Muscle of leg (tissue), 11 donors: ENCODE data around the gene SDF2L1. TPM values are rescaled to one million over a fixed set of nuclear protein-coding genes. Genes with fewer than 3 reads are reported as not detected.
"Not testable (repeated sequence)": the region's sequence is repeated elsewhere in the genome, so short reads cannot be mapped to it uniquely, and the experiment has no call there.

Experiments used
- DNase-seq: peaks from one replicate; pipeline ENCODE4 v3.0.0; 2013
- H3K27ac ChIP-seq: one replicate; pipeline ENCODE4 v1.5.1; 2013; ENCODE audit warnings: mild to moderate bottlenecking, low read length, control low read depth
- H3K27me3 ChIP-seq: one replicate; pipeline ENCODE4 v1.6.1; 2013; ENCODE audit warnings: low read length; ENCODE audit not compliant: control insufficient read depth, insufficient read depth
- H3K36me3 ChIP-seq: one replicate; pipeline ENCODE4 v1.6.1; 2013; ENCODE audit warnings: low read length; ENCODE audit not compliant: control insufficient read depth, insufficient read depth
- H3K4me1 ChIP-seq: one replicate; pipeline ENCODE4 v1.6.1; 2013; ENCODE audit warnings: low read length; ENCODE audit not compliant: control insufficient read depth, insufficient read depth
- H3K4me3 ChIP-seq: one replicate; pipeline ENCODE4 v1.5.1; 2013; ENCODE audit warnings: low read length, control low read depth
- H3K9me3 ChIP-seq: replicated peaks from 2 replicates; pipeline ENCODE4 v1.6.1; 2013; ENCODE audit warnings: low read depth, low read length; ENCODE audit not compliant: control insufficient read depth
- WGBS: methylation state at CpG from one replicate; pipeline ENCODE4 v1.1.5; 2013; ENCODE audit warnings: missing lambda C conversion rate; ENCODE audit not compliant: insufficient coverage; 5-methylcytosine and 5-hydroxymethylcytosine counted together
- polyA plus RNA-seq, 8 donors: library from polyadenylated mRNA; unstranded; fragments of 120-200 nt; gene quantifications; one replicate each; pipeline versions ENCODE4 v1.2.1 to v1.2.3, GENCODE V29; 2013; ENCODE audit warnings: inconsistent platforms in 1 of 8, low replicate concordance in 1 of 8; ENCODE audit not compliant: insufficient read length in 8 of 8, insufficient read depth in 1 of 8
- total RNA-seq: library from RNA; stranded (reverse); fragments of 120-200 nt; gene quantifications from one replicate; pipeline ENCODE4 v1.2.4, GENCODE V29; 2013

The SDF2L1 gene
- total and polyA plus RNA-seq, 9 donors, result 5.5 to 16.1 (median 10.3) TPM

DNA sequence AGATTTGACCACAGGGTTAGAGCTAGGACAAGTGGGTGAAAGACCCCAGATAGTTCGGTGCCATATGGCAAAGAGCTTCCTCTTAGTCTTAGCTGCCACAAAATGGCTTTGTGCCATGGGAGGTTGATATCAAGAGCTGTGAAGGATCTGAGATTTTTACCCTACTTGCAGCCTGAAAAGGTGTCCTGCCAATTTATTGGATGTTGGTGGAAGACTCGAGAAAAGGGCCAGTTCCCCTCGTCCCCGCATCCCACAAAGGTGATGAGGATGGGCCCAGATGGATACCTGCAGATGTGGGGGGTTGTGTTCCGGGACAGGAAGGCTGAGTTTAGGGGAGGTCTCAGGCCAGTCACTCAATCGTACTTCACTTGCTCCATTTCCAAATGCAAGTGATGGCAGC, 39.5 kb upstream of the SDF2L1 start:
- no peak for DNase-seq
- 94% methylated on average over 5 of the region's 6 CpGs for WGBS
- Histone ChIP-seq H3K4me3 (no peak overlapping the region), H3K4me1 (no peaks in the 10 kb centered on the region), H3K9me3 (no peaks in the 10 kb centered on the region), H3K27me3 (no peaks in the 10 kb centered on the region), H3K27ac (no peak overlapping the region), H3K36me3 (peaks cover 10% of the 10 kb centered on the region)

DNA sequence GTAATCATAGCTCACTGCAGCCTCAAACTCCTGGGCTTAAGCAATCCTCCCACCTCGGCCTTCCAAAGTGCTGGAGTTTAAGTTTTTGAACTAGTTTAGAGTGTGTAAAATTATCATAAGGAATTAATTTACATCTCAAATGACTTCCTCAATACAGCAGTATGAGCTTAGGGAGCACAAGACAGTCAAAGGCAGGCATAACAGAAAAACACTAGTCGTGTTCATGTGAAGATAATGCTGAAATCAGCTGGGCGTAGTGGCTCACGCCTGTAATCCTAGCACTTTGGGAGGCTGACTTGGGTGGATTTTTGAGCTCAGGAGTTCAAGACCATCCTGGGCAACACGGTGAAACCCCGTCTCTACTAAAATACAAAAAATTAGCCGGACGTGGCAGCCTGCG, 38.1 kb upstream of the SDF2L1 start:
- 100% methylated on average over 5 of the region's 9 CpGs for WGBS
- Histone ChIP-seq H3K9me3 (no peaks in the 10 kb centered on the region), H3K4me3 (no peak overlapping the region), H3K27ac (no peak overlapping the region), H3K4me1 (no peaks in the 10 kb centered on the region), H3K36me3 (peaks cover 9% of the 10 kb centered on the region), H3K27me3 (no peaks in the 10 kb centered on the region)
- DNase-seq, result no peak

DNA sequence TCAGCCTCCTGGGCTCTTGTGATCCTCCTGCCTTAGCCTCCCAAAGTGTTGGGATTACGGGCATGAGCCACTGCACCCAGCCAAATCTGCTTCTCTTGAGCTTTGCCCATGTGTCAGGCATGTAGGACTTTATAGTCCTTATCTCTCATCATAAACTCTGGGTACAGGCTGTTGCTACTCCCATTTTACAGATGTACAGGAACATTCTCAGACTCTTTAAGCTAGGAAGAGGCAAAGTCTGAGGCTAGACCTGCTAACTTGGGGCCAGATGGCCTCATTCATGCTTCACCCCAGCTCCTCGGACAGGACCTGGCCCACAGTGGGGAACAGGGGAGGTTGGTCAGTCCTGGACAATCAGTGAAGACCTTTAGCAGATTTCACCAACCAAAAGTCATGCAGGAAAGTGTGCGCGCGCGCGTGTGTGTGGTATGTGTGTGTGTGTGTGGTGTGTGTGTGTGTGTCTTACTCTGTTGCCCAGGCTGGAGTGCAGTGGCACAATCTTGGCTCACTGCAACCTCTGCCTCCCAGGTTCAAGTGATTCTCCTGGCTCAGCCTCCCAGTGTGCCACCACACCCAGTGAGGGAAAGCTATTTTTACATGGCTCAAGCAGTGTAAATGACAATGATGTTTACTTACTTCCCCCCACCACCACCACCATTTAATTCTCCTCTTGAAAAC, 36.1 kb upstream of the SDF2L1 start:
- Histone ChIP-seq H3K4me3 (no peak overlapping the region), H3K27me3 (no peaks in the 10 kb centered on the region), H3K9me3 (no peaks in the 10 kb centered on the region), H3K36me3 (peaks cover 9% of the 10 kb centered on the region), H3K27ac (no peak overlapping the region), H3K4me1 (no peaks in the 10 kb centered on the region)
- 80% methylated on average over 2 of the region's 7 CpGs for WGBS
- no peak for DNase-seq

DNA sequence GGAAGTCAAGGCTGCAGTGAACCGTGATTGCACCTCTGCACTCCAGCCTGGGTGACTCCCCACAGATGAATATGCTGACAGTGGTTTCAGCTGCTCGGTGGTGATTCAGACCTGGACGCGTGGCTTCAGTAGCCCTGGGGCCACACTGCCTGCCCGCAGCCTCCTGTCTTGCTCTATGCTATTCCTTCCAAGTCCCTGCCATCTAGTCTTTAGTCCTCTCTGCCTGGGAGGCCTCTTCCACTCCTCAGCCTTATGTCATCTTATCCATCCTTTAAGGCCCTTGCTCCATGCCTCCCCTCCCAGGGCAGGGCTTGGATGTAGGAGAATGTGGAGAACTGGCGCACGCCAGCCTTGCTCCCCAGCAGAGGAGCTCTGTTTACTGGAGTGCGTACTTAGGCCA, 35.3 kb upstream of the SDF2L1 start:
- H3K27me3 ChIP-seq, result no peaks in the 10 kb centered on the region
- WGBS, result 95% methylated on average over 5 of the region's 8 CpGs
- no peak for DNase-seq
- H3K27ac ChIP-seq, result no peak overlapping the region
- H3K4me1 ChIP-seq, result no peaks in the 10 kb centered on the region
- H3K4me3 ChIP-seq, result no peak overlapping the region
- no peaks in the 10 kb centered on the region for H3K9me3 ChIP-seq
- peaks cover 16% of the 10 kb centered on the region for H3K36me3 ChIP-seq

DNA sequence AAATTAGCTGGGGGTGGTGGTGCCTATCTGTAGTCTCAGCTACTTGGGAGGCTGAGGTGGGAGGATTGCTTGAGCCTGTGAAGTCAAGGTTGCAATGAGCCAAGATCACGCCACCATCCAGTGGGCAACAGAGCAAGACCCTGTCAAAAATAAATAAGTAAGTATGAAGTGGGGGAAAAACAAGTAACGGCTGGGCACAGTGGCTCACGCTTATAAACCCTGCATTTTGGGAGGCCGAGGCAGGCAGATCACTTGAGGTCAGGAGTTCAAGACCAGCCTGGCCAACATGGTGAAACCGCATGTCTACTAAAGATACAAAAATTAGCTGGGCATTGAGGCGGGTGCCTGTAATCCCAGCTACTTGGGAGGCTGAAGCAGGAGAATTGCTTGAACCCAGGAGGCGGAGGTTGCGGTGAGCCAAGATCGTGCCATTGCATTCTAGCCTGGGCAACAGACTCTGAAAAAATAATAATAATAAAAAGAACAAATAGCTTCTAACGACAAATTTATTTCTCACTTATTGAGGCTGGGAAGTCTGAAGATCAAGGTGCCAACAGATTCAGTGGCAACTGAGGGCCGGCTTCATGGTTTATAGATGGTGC, 32.4 kb upstream of the SDF2L1 start:
- not testable (repeated sequence) for H3K4me3 ChIP-seq, H3K4me1 ChIP-seq, H3K9me3 ChIP-seq, H3K27ac ChIP-seq, H3K27me3 ChIP-seq, DNase-seq
- WGBS, result 94% methylated on average over 5 of the region's 11 CpGs
- H3K36me3 ChIP-seq, result peaks cover 36% of the 10 kb centered on the region

DNA sequence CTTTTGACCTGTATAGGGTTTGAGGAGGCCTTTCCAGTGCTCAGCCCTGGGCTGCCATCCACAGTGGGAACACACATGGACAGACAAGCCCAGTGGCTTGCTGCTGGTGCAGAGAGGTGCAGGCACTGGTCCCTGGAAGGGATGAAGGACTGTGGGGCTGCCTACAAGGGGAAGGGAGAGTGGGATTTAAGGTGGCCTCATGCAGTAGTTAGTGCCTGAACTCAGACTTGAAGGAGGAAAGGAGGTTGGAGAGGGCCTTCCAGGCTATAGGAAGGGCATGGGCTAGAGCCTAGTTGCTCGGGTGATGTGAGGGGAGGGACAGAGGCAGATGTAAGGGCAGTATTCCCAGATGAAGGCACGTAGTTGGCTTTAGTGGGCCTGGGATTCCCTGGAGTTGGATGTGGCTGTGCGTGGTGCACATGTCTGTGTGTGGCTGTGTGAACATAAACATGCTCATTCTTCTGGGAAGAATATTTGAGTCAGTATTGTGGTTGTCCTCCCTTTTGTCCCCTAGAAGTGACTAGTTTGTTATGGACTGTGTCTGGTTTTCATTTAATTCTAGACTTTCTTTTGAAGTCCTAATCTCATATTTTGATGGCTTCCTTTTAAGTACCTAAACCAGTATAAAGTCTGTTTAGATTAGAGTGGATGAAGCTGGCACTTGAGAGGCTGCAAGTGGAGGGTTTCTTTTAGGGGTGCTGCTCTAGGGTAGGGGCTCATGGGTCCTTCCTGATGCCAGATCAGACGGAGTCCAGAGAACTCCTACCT, 30.7 kb upstream of the SDF2L1 start:
- Histone ChIP-seq H3K27me3 (no peaks in the 10 kb centered on the region), H3K9me3 (no peaks in the 10 kb centered on the region), H3K36me3 (peaks cover 36% of the 10 kb centered on the region), H3K4me1 (no peaks in the 10 kb centered on the region), H3K27ac (no peak overlapping the region), H3K4me3 (no peak overlapping the region)
- DNase-seq, result no peak
- 50% methylated on average over 1 of the region's 4 CpGs for WGBS

DNA sequence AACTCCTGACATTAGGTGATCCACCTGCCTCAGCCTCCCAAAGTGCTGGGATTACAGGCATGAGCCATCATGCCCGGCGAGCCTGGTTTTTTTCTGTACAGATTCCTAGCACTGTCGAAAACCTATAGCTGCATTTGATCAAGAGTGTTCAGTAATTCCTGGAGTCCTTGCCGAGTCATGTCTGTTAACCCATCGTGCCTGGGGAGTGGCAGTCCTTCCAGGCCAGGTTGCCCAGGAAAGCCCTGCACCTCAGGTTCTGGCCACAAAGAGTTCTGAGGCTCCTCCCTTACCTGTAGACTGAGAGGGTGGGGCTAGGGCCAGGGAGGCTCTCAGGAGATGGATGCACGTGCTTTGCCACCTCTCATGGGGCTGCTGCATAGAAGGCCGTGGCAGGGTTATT, 29.2 kb upstream of the SDF2L1 start:
- no peak for DNase-seq
- Histone ChIP-seq H3K9me3 (no peaks in the 10 kb centered on the region), H3K36me3 (peaks cover 36% of the 10 kb centered on the region), H3K27ac (no peak overlapping the region), H3K4me1 (no peaks in the 10 kb centered on the region), H3K4me3 (no peak overlapping the region), H3K27me3 (no peaks in the 10 kb centered on the region)
- 92% methylated on average over 5 of the region's 7 CpGs for WGBS

DNA sequence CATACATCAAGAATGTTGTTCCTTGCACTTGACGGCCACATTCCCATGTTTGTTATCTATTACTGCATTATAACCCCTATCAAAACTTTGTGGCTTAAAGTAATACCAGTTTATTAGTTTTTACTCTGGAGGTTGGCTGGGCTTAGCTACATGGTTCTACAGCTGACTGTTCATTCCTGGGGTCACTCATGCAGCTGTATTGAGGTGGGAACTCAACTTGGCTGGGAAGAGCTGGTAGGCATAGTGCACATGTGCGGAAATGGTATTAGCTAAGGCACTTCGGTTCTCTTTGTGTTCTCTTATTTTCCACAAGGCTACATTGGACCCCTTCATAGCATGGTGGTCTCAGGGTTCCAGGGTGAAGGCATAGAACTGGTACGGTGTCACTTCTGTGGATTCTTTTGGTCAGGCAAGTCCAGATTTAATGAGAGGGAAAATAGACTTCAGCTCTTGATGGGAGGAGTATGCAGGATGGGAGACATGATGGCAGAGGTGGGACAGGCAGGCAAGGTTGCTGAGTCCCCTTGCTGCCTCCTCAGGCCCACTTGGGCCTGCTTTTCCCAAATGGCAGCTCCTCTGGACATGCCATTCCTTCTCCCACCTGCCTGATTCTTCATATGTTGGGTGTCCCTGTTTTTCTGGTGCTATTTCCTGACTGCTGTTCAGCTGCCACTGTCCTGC, 28.4 kb upstream of the SDF2L1 start:
- no peaks in the 10 kb centered on the region for H3K27me3 ChIP-seq
- H3K36me3 ChIP-seq, result peaks cover 39% of the 10 kb centered on the region
- H3K4me1 ChIP-seq, result no peaks in the 10 kb centered on the region
- DNase-seq, result no peak
- H3K9me3 ChIP-seq, result no peaks in the 10 kb centered on the region
- WGBS, result 86% methylated on average over 1 of the region's 4 CpGs
- no peak overlapping the region for H3K27ac ChIP-seq
- H3K4me3 ChIP-seq, result no peak overlapping the region

DNA sequence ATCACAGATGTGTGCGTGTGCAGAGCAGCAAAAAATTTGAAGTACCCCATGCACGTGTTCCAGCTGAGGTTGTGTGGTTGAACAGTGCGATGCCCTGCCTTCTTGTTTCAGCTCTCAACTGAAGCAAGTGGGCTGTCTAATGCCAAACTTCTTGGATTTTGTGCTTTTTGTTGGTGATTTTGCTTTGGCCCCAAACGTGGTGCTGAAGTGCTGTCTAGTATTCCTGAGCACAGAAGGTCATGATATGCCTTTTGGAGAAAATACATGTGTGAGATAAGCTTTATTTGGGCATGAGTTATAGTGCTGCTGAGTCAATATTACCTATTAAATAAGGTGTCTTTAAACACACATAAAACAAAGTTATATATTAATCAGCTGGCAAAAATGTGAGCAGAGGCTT, 26.4 kb upstream of the SDF2L1 start:
- 98% methylated on average over 4 of the region's 4 CpGs for WGBS

DNA sequence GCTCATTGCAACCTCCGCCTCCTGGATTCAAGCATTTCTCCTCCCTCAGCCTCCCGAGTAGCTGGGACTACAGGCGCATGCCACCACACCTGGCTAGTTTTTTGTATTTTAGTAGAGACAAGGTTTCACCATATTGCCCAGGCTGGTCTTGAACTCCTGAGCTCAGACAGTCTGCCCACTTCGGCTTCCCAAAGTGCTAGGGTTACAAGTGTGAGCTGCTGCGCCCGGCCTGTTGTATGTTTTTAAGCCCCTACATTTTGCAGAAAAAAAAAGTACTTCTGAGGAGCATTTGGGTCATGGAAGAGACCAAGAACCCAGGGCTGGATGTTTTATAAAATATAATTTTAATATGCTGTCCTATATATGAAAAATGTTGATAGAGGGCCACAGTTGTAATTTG, 24.8 kb upstream of the SDF2L1 start:
- DNase-seq, H3K27me3 ChIP-seq, H3K4me3 ChIP-seq, H3K27ac ChIP-seq, H3K9me3 ChIP-seq, H3K4me1 ChIP-seq: not testable (repeated sequence)
- 89% methylated on average over 3 of the region's 6 CpGs for WGBS
- H3K36me3 ChIP-seq, result peaks cover 45% of the 10 kb centered on the region

More for the DNA sequence above, 26.4 kb upstream of the SDF2L1 start:
- H3K4me1 ChIP-seq, result no peaks in the 10 kb centered on the region
- H3K36me3 ChIP-seq, result peaks cover 52% of the 10 kb centered on the region
- H3K9me3 ChIP-seq, result no peaks in the 10 kb centered on the region
- no peaks in the 10 kb centered on the region for H3K27me3 ChIP-seq
- H3K4me3 ChIP-seq, result no peak overlapping the region
- H3K27ac ChIP-seq, result no peak overlapping the region
- no peak for DNase-seq
